OCI-LY7 (cell line): ENCODE results near the gene FHIT.

Experiments used
- EZH2phosphoT487 ChIP-seq: fragments of 200-600 bp; sonication (generic); IDR thresholded peaks from 2 replicates; pipeline ENCODE4 v1.6.1; 2018; ENCODE audit warnings: low read depth, borderline replicate concordance, mild to moderate bottlenecking, mixed run types, antibody characterized with exemption, low read length, moderate library complexity, mixed read lengths
- TF ChIP-seq, protein P1 (sequence below): fragments of 200-600 bp; sonication (generic); conservative IDR thresholded peaks from 2 replicates; pipeline ENCODE4 v1.5.1; 2014; ENCODE audit warnings: mild to moderate bottlenecking, antibody characterized with exemption, low read length, moderate library complexity, mixed read lengths

- no peak for TF ChIP-seq EZH2phosphoT487
- TF ChIP-seq, protein P1, sequence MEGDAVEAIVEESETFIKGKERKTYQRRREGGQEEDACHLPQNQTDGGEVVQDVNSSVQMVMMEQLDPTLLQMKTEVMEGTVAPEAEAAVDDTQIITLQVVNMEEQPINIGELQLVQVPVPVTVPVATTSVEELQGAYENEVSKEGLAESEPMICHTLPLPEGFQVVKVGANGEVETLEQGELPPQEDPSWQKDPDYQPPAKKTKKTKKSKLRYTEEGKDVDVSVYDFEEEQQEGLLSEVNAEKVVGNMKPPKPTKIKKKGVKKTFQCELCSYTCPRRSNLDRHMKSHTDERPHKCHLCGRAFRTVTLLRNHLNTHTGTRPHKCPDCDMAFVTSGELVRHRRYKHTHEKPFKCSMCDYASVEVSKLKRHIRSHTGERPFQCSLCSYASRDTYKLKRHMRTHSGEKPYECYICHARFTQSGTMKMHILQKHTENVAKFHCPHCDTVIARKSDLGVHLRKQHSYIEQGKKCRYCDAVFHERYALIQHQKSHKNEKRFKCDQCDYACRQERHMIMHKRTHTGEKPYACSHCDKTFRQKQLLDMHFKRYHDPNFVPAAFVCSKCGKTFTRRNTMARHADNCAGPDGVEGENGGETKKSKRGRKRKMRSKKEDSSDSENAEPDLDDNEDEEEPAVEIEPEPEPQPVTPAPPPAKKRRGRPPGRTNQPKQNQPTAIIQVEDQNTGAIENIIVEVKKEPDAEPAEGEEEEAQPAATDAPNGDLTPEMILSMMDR = no peak
Measured at GRCh38 chr3:60877188-60877587, 374.1 kb downstream of the FHIT start.
